Measurements from ENCODE around the gene NOP53. TPM values are rescaled to one million over a fixed set of nuclear protein-coding genes. Genes with fewer than 3 reads are reported as not detected.

Gene NOP53
- total RNA-seq = 100 to 1,000 TPM; 259 to 268 TPM

- peaks cover 49% of the 10 kb centered on the region for H3K4me1 Mint-ChIP-seq (ENCODE audit: low read depth)
- no peaks in the 10 kb centered on the region for H3K9me3 Mint-ChIP-seq
- peaks cover 2% of the 10 kb centered on the region for H3K27me3 Mint-ChIP-seq
Measured at GRCh38 chr19:47745010-47745901, at the start of gene NOP53. NOP53 (plus strand) TSS chr19:47745546; CDS start chr19:47745560, 14 bp downstream.

DNA sequence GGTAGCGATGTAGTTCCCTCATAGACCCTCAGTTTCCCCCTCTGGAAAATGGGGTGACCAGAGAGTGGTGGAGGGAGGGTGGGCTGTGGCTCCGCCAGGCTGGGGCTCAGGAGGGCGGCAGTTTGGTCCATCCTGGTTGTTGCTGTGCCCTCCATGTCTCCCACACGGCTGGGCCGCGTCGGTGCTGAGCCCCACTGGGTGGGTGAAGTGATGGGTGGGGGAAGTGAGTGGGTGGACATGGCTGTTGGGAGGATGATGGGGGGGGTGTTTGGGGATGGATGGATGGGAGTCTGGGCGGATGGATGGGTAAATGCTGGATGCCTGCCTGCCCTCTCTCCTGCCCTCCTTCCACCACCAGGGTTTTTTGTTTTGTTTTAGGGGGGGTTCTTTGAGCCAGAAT lies 48.7 kb upstream of the NOP53 start:
- intact Hi-C loops (cut with micrococcal nuclease) = loop anchor here (10.0 kb wide), 1 partner anchor 182 kb away; the partner anchor contains the start of gene NAPA
- H3K4me1 Mint-ChIP-seq (ENCODE audit: low read depth) = no peaks in the 10 kb centered on the region
- ChIA-PET POLR2A (no interaction called here), CTCF (interaction anchor here (5.4 to 6.9 kb wide), 2 partner anchors 16 to 260 kb away, joined by 26 to 83 read pairs; partner anchors contain the start of gene EHD2)
- H3K27ac Mint-ChIP-seq = no peak overlapping the region
- no peak overlapping the region for H3K4me3 Mint-ChIP-seq
- H3K27me3 Mint-ChIP-seq = no peaks in the 10 kb centered on the region
- H3K9me3 Mint-ChIP-seq = no peaks in the 10 kb centered on the region
- H3K36me3 Mint-ChIP-seq = peaks cover 4% of the 10 kb centered on the region
- DNase-seq = no peak

More at GRCh38 chr19:47745010-47745901, at the start of gene NOP53:
- H3K27ac Mint-ChIP-seq = peak within 1 kb of the TSS; percentile 100
- DNase-seq = peak; percentile 98
- CTCF ChIA-PET = interaction anchor here (1.0 to 9.8 kb wide), 9 partner anchors 11 to 309 kb away, joined by 3 to 183 read pairs (median 9); partner anchors contain the start of genes EHD2, KPTN, NAPA and SELENOW
- intact Hi-C loops (cut with micrococcal nuclease) = loop anchor here (2.0 to 10.0 kb wide), 2 partner anchors 34 to 590 kb away; partner anchors contain the start of gene SELENOW
- POLR2A ChIA-PET = no interaction called here
- peaks cover 20% of the 10 kb centered on the region for H3K36me3 Mint-ChIP-seq
- peak within 1 kb of the TSS; percentile 99 for H3K4me3 Mint-ChIP-seq

DNA sequence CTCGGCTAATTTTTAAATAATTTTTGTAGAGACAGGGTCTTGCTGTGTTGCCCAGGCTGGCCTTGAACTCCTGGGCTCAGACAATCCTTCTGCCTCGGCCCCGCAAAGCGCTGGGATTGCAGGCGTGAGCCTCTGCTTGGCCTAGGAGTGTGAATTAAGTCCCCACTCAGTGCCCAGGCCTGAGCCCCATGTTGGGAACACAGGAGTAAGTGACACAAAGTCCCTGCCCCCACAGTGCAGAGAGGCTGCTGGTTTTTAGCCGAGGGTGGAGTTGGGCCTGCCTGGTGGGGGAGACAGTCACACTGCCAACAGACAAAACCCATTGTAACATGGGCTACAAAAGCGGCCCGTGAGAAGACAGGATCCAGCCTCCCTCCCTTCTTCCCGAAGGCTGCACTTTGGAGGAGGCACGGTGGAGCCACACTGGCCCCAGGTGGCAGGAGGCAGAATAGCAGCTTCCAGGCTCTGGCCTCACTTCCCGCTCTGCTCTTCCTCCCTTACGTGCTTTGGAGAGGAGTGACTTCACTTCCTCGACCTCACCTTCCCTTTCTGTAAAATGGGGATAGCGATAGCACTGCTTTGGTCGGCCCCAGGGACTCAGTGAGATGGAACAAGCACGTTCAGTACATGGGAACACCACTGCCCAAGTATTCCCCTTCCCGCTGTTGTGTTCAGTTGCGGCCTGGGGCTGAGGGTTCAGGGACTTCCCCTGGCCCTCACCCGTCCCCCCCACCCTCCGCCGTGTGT lies 47.3 kb upstream of the NOP53 start:
- CTCF ChIA-PET = interaction anchor here (0.9 to 6.9 kb wide), 10 partner anchors 10 to 270 kb away, joined by 3 to 83 read pairs (median 8); partner anchors contain the start of genes EHD2, KPTN and NAPA
- POLR2A ChIA-PET = no interaction called here
- Mint-ChIP-seq H3K4me3 (no peak overlapping the region), H3K27ac (no peak overlapping the region), H3K27me3 (no peaks in the 10 kb centered on the region), H3K4me1 (ENCODE audit: low read depth) (no peaks in the 10 kb centered on the region), H3K36me3 (peaks cover 8% of the 10 kb centered on the region), H3K9me3 (no peaks in the 10 kb centered on the region)
- intact Hi-C loops (cut with micrococcal nuclease) = loop anchor here (2.0 to 10.0 kb wide), 2 partner anchors 183 to 261 kb away; partner anchors contain the start of gene NAPA
- peak; percentile 74 for DNase-seq

DNA sequence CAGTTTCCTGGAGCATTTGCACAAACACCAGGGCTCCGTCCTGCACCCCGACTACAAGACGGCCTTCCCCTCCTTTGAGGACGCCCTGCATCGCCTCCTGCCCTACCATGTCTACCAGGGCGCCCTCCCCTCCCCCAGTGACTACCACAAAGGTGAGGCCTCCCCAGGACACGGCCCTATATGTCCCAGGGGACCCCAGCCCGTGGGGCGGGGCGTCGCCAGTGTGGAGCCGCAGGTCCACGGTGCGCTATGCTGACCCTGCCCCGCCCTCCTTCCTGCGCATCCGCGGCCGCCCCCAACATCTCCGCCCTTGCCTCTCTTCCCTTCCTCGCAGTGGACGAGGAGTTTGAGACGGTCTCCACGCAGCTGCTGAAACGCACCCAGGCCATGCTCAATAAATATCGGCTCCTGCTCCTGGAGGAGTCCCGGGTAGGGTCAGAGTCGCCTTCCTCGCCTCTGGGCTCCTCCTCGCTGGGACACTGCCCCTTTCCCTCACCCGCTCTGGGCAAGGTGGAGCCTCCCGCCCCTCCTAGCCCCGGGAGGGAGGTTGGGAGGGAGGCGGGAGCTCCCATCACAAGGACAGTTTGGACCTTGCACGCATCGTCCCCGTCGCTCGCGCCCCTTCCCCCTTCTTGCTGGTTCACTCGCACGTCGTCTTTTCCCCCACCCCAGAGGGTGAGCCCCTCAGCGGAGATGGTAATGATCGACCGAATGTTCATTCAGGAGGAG lies 46.6 kb upstream of the NOP53 start:
- no peak for DNase-seq
- intact Hi-C loops (cut with micrococcal nuclease) = loop anchor here (2.0 to 10.0 kb wide), 2 partner anchors 184 to 262 kb away; partner anchors contain the start of gene NAPA
- H3K4me1 Mint-ChIP-seq (ENCODE audit: low read depth) = no peaks in the 10 kb centered on the region
- no peaks in the 10 kb centered on the region for H3K27me3 Mint-ChIP-seq
- no peak overlapping the region for H3K4me3 Mint-ChIP-seq
- ChIA-PET CTCF (interaction anchor here (0.5 to 6.9 kb wide), 26 partner anchors 8 to 271 kb away, joined by 3 to 83 read pairs (median 4); partner anchors contain the start of genes EHD2 and NAPA), POLR2A (no interaction called here)
- no peaks in the 10 kb centered on the region for H3K9me3 Mint-ChIP-seq
- H3K27ac Mint-ChIP-seq = no peak overlapping the region
- peaks cover 10% of the 10 kb centered on the region for H3K36me3 Mint-ChIP-seq

- Mint-ChIP-seq H3K4me1 (ENCODE audit: low read depth) (no peaks in the 10 kb centered on the region), H3K36me3 (peaks cover 10% of the 10 kb centered on the region), H3K9me3 (no peaks in the 10 kb centered on the region), H3K4me3 (no peak overlapping the region), H3K27me3 (no peaks in the 10 kb centered on the region), H3K27ac (no peak overlapping the region)
- ChIA-PET POLR2A (no interaction called here), CTCF (interaction anchor here (0.5 to 6.9 kb wide), 26 partner anchors 8 to 271 kb away, joined by 3 to 83 read pairs (median 4); partner anchors contain the start of genes EHD2 and NAPA)
- intact Hi-C loops (cut with micrococcal nuclease) = loop anchor here (2.0 to 10.0 kb wide), 2 partner anchors 185 to 263 kb away; partner anchors contain the start of gene NAPA
- DNase-seq = peak; percentile 73
Measured at GRCh38 chr19:47699360-47699917, 45.9 kb upstream of the NOP53 start.

DNA sequence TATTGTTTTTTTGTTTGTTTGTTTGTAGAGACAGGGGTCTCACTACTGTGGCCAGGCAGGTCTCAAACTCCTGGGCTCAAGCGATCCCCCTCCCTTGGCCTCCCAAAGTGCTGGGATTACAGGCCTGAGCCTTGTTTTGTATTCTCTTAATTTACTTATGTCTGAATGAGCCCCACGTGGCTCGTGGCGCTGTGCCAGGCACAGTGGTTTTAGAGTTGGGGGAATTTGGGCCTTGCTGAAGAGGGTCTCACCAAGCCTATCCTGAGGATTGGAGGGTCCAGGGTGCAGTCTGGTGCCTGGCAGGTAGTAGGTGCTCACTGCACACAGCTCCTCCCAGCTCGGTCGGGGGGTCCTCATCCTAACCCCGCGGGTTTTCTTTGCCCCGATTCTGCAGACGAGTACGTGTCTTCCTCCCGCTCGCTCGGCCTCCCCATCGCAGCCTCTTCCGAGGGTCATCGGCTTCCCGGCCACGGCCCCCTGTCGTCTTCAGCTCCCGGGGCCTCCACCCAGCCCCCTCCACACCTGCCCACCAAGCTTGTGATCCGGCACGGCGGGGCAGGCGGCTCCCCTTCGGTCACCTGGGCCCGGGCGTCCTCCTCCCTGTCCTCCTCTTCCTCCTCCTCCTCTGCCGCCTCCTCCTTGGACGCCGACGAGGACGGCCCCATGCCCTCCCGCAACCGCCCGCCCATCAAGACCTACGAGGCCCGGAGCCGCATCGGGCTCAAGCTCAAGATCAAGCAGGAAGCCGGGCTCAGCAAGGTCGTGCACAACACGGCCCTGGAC lies 44.2 kb upstream of the NOP53 start:
- H3K36me3 Mint-ChIP-seq = peaks cover 10% of the 10 kb centered on the region
- ChIA-PET POLR2A (no interaction called here), CTCF (interaction anchor here (5.4 to 6.9 kb wide), 2 partner anchors 12 to 265 kb away, joined by 26 to 83 read pairs; partner anchors contain the start of gene EHD2)
- DNase-seq = no peak
- intact Hi-C loops (cut with micrococcal nuclease) = no loop called here
- no peak overlapping the region for H3K27ac Mint-ChIP-seq
- H3K4me1 Mint-ChIP-seq (ENCODE audit: low read depth) = no peaks in the 10 kb centered on the region
- H3K4me3 Mint-ChIP-seq = no peak overlapping the region
- H3K9me3 Mint-ChIP-seq = no peaks in the 10 kb centered on the region
- no peaks in the 10 kb centered on the region for H3K27me3 Mint-ChIP-seq

GRCh38 chr19:47701717-47702552 lies 43.4 kb upstream of the NOP53 start:
- H3K9me3 Mint-ChIP-seq = no peaks in the 10 kb centered on the region
- intact Hi-C loops (cut with micrococcal nuclease) = no loop called here
- peaks cover 10% of the 10 kb centered on the region for H3K36me3 Mint-ChIP-seq
- no peak overlapping the region for H3K27ac Mint-ChIP-seq
- no peak for DNase-seq
- no peaks in the 10 kb centered on the region for H3K4me1 Mint-ChIP-seq (ENCODE audit: low read depth)
- CTCF ChIA-PET = interaction anchor here (5.4 to 6.9 kb wide), 2 partner anchors 11 to 266 kb away, joined by 26 to 83 read pairs; partner anchors contain the start of gene EHD2
- H3K4me3 Mint-ChIP-seq = no peak overlapping the region
- no peaks in the 10 kb centered on the region for H3K27me3 Mint-ChIP-seq
- POLR2A ChIA-PET = no interaction called here

GRCh38 chr19:47702671-47703070 lies 42.7 kb upstream of the NOP53 start:
- Mint-ChIP-seq H3K9me3 (no peaks in the 10 kb centered on the region), H3K36me3 (peaks cover 10% of the 10 kb centered on the region), H3K4me3 (no peak overlapping the region), H3K27me3 (no peaks in the 10 kb centered on the region), H3K4me1 (ENCODE audit: low read depth) (no peaks in the 10 kb centered on the region), H3K27ac (no peak overlapping the region)
- POLR2A ChIA-PET = no interaction called here
- no peak for DNase-seq
- intact Hi-C loops (cut with micrococcal nuclease) = no loop called here
- CTCF ChIA-PET = interaction anchor here (1.0 to 13.9 kb wide), 3 partner anchors 10 to 267 kb away, joined by 3 to 193 read pairs (median 13); partner anchors contain the start of gene EHD2

- no peaks in the 10 kb centered on the region for H3K4me1 Mint-ChIP-seq (ENCODE audit: low read depth)
- ChIA-PET CTCF (interaction anchor here (1.0 to 13.9 kb wide), 3 partner anchors 10 to 268 kb away, joined by 3 to 193 read pairs (median 13); partner anchors contain the start of gene EHD2), POLR2A (no interaction called here)
- H3K36me3 Mint-ChIP-seq = peaks cover 10% of the 10 kb centered on the region
- no peak overlapping the region for H3K27ac Mint-ChIP-seq
- intact Hi-C loops (cut with micrococcal nuclease) = no loop called here
- no peak for DNase-seq
- H3K9me3 Mint-ChIP-seq = no peaks in the 10 kb centered on the region
- H3K4me3 Mint-ChIP-seq = no peak overlapping the region
- no peaks in the 10 kb centered on the region for H3K27me3 Mint-ChIP-seq
Measured at GRCh38 chr19:47703301-47703700, 42.0 kb upstream of the NOP53 start.

DNA sequence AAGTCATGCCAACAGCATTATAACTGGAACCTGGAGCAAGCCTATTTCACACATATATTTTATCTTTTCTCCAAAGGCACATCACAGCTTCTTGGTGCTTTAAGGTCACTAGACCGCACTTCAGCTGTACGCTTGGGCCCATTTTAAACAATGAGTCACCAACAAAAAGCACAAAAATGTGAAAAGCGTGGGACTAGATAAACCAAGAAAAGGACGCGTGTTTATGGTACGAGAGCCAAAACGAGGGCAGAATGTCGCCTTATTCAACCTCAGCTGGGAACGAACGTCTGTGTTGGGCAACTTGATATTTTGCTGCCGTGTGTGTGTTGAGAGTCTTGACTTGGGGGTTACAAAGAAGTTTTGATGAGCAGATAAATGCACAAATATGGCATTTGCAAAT lies 41.3 kb upstream of the NOP53 start:
- Mint-ChIP-seq H3K4me3 (no peak overlapping the region), H3K27ac (no peak overlapping the region), H3K9me3 (no peaks in the 10 kb centered on the region), H3K36me3 (peaks cover 10% of the 10 kb centered on the region), H3K27me3 (no peaks in the 10 kb centered on the region), H3K4me1 (ENCODE audit: low read depth) (no peaks in the 10 kb centered on the region)
- ChIA-PET CTCF (interaction anchor here (1.1 to 13.9 kb wide), 5 partner anchors 9 to 268 kb away, joined by 3 to 193 read pairs (median 4); partner anchors contain the start of genes EHD2 and NAPA), POLR2A (no interaction called here)
- intact Hi-C loops (cut with micrococcal nuclease) = no loop called here
- no peak for DNase-seq
